ENCODE results near the gene OGFOD3. TPM values are rescaled to one million over a fixed set of nuclear protein-coding genes. Genes with fewer than 3 reads are reported as not detected.

OGFOD3 gene
- total RNA-seq, 2 experiments from 2014 or later = 12.9 to 13.7 TPM

- Histone ChIP-seq H3K27ac (ENCODE audit: low read depth in 1 of 2, low read length in 2 of 2) (no peak overlapping the region), H3K36me3 (ENCODE audit: insufficient read depth, low read length) (no peaks in the 10 kb centered on the region), H3K4me3 (ENCODE audit: low read length) (no peak overlapping the region), H3K27me3 (ENCODE audit: control insufficient read depth in 1 of 2, insufficient read depth in 2 of 2, low read length in 2 of 2) (peaks cover 30 to 41% of the 10 kb centered on the region in 2 experiments), H3K4me1 (ENCODE audit: insufficient read depth, low read length) (peaks cover 15% of the 10 kb centered on the region), H3K9me3 (ENCODE audit: control insufficient read depth in 1 of 2, insufficient read depth in 1 of 2, low read length in 2 of 2) (peaks cover 0 to 19% of the 10 kb centered on the region in 2 experiments)
- no peak for ATAC-seq (ENCODE audit: poor library complexity)
- Mint-ChIP-seq H3K27ac (no peak overlapping the region), H3K9me3 (no peaks in the 10 kb centered on the region), H3K4me3 (no peak overlapping the region), H3K27me3 (peaks cover 49% of the 10 kb centered on the region), H3K36me3 (ENCODE audit: low read depth) (no peaks in the 10 kb centered on the region), H3K4me1 (ENCODE audit: low read depth) (no peaks in the 10 kb centered on the region)
- POLR2A ChIA-PET = no interaction called here
- no peak for DNase-seq
- CTCF ChIA-PET = no interaction called here
- intact Hi-C loops (cut with DNase I, micrococcal nuclease) = no loop called here
- no peak for TF ChIP-seq CTCF (IDR thresholded peaks at IDR 0.05)
These were observed 42.2 kb downstream of the OGFOD3 start for GRCh38 chr17:82376042-82376730.

DNA sequence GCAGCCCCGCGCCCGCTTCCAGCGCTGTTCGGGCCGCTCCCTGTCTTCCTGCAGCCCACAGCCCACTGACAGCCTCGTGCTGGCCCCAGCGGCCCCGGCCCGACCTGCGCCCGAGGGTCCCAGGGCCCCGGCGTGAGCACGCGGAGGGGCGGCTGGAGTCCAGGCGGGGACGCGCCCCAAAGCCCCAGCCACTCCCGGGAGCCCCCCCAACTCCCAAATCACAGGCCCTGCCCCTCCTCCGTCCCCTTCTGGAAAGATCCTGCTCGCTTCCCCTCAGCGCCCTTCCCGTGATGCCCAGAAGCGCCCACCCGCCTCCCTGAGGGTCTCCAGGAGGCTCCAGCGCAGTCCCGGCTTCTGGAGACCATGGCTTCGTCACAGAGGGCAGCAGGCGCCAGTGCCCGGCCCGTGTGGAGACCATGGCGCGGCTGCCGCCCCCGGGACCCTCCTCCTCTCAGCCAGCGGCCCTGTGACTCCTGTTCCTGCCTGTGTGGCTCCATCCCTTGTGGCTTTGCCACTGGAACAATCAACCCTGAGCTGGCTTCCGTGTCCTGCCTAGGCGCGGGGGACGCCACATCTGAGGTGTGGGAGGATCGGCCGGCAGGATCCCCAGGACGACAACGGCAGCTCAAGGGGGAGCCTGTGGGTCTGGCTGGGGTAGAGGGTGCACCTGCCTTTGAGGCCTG is 42.9 kb downstream of the OGFOD3 start:
- no peak for TF ChIP-seq CTCF (IDR thresholded peaks at IDR 0.05)
- intact Hi-C loops (cut with DNase I, micrococcal nuclease) = no loop called here
- peaks cover 19% of the 10 kb centered on the region for H3K4me1 ChIP-seq (ENCODE audit: insufficient read depth, low read length)
- Mint-ChIP-seq H3K4me3 (no peak overlapping the region), H3K27me3 (peaks cover 50% of the 10 kb centered on the region), H3K36me3 (ENCODE audit: low read depth) (no peaks in the 10 kb centered on the region), H3K4me1 (ENCODE audit: low read depth) (peaks cover 6% of the 10 kb centered on the region), H3K27ac (no peak overlapping the region), H3K9me3 (no peaks in the 10 kb centered on the region)
- ChIA-PET POLR2A (no interaction called here), CTCF (no interaction called here)
- peaks cover 37 to 48% of the 10 kb centered on the region in 2 experiments for H3K27me3 ChIP-seq (ENCODE audit: control insufficient read depth in 1 of 2, insufficient read depth in 2 of 2, low read length in 2 of 2)
- DNase-seq (no peak), ATAC-seq (ENCODE audit: poor library complexity) (no peak)
- H3K9me3 ChIP-seq (ENCODE audit: control insufficient read depth in 1 of 2, insufficient read depth in 1 of 2, low read length in 2 of 2) = peaks cover 0 to 24% of the 10 kb centered on the region in 2 experiments
- H3K4me3 ChIP-seq (ENCODE audit: low read length) = no peak overlapping the region
- H3K36me3 ChIP-seq (ENCODE audit: insufficient read depth, low read length) = no peaks in the 10 kb centered on the region
- no peak overlapping the region for H3K27ac ChIP-seq (ENCODE audit: low read depth in 1 of 2, low read length in 2 of 2)

DNA sequence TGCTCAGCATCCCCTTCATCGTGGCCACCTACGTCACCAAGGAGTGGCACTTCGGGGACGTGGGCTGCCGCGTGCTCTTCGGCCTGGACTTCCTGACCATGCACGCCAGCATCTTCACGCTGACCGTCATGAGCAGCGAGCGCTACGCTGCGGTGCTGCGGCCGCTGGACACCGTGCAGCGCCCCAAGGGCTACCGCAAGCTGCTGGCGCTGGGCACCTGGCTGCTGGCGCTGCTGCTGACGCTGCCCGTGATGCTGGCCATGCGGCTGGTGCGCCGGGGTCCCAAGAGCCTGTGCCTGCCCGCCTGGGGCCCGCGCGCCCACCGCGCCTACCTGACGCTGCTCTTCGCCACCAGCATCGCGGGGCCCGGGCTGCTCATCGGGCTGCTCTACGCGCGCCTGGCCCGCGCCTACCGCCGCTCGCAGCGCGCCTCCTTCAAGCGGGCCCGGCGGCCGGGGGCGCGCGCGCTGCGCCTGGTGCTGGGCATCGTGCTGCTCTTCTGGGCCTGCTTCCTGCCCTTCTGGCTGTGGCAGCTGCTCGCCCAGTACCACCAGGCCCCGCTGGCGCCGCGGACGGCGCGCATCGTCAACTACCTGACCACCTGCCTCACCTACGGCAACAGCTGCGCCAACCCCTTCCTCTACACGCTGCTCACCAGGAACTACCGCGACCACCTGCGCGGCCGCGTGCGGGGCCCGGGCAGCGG is 43.6 kb downstream of the OGFOD3 start:
- H3K4me3 Mint-ChIP-seq = no peak overlapping the region
- H3K27ac ChIP-seq (ENCODE audit: low read depth in 1 of 2, low read length in 2 of 2) = no peak overlapping the region
- intact Hi-C loops (cut with DNase I, micrococcal nuclease) = no loop called here
- ATAC-seq (ENCODE audit: poor library complexity) = no peak
- H3K36me3 Mint-ChIP-seq (ENCODE audit: low read depth) = no peaks in the 10 kb centered on the region
- peaks cover 10% of the 10 kb centered on the region for H3K4me1 Mint-ChIP-seq (ENCODE audit: low read depth)
- H3K27ac Mint-ChIP-seq = no peak overlapping the region
- H3K27me3 ChIP-seq (ENCODE audit: control insufficient read depth in 1 of 2, insufficient read depth in 2 of 2, low read length in 2 of 2) = peaks cover 41 to 51% of the 10 kb centered on the region in 2 experiments
- DNase-seq = no peak
- no peaks in the 10 kb centered on the region for H3K9me3 Mint-ChIP-seq
- no peaks in the 10 kb centered on the region for H3K36me3 ChIP-seq (ENCODE audit: insufficient read depth, low read length)
- H3K9me3 ChIP-seq (ENCODE audit: control insufficient read depth in 1 of 2, insufficient read depth in 1 of 2, low read length in 2 of 2) = peaks cover 0 to 30% of the 10 kb centered on the region in 2 experiments
- peaks cover 48% of the 10 kb centered on the region for H3K27me3 Mint-ChIP-seq
- POLR2A ChIA-PET = no interaction called here
- TF ChIP-seq CTCF (IDR thresholded peaks at IDR 0.05) = no peak
- no peak overlapping the region for H3K4me3 ChIP-seq (ENCODE audit: low read length)
- H3K4me1 ChIP-seq (ENCODE audit: insufficient read depth, low read length) = peaks cover 22% of the 10 kb centered on the region
- CTCF ChIA-PET = no interaction called here
